Suppressor macrophage treated with lipopolysaccharide for 4 hours (primary cell): Measurements from ENCODE around the gene ANAPC2.

ENCODE experiments used
- DNase-seq: peaks from one replicate; pipeline ENCODE4 v3.0.0-alpha.2; 2020

Gene ANAPC2

GRCh38 chr9:137191691-137192447, 3.5 kb upstream of the ANAPC2 start:
- DNase-seq, result no peak

- DNase-seq, result no peak
These were observed 2.9 kb upstream of the ANAPC2 start for GRCh38 chr9:137191245-137191644.

- no peak for DNase-seq
These were observed 2.0 kb upstream of the ANAPC2 start for GRCh38 chr9:137190315-137190856.

GRCh38 chr9:137189297-137190295, 1.2 kb upstream of the ANAPC2 start:
- DNase-seq, result no peak

- no peak for DNase-seq
These were observed 272 bp downstream of the ANAPC2 start for GRCh38 chr9:137188086-137188489.

GRCh38 chr9:137187386-137187785, 974 bp downstream of the ANAPC2 start:
- no peak for DNase-seq

GRCh38 chr9:137186385-137186784, 2.0 kb downstream of the ANAPC2 start:
- no peak for DNase-seq

DNA sequence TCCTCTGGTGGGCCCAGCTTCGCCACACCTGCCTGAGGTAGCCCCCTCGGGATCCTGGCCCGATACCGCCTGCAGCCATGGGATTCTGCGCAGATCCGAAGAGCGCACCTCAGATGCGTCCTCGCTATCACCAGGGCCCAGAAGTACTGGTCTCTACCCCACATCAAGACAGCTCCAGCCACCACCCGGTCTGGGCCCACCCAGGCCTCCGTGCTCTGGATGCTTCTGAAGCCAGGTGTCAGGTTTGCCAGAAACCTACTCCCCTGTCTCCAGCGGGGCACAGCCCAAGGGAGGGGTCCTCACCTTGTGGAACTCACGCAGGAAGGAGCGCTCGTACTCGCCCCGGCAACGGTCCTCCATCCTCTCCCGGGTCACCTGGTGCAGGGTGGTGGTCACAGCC, 2.4 kb downstream of the ANAPC2 start:
- no peak for DNase-seq

DNA sequence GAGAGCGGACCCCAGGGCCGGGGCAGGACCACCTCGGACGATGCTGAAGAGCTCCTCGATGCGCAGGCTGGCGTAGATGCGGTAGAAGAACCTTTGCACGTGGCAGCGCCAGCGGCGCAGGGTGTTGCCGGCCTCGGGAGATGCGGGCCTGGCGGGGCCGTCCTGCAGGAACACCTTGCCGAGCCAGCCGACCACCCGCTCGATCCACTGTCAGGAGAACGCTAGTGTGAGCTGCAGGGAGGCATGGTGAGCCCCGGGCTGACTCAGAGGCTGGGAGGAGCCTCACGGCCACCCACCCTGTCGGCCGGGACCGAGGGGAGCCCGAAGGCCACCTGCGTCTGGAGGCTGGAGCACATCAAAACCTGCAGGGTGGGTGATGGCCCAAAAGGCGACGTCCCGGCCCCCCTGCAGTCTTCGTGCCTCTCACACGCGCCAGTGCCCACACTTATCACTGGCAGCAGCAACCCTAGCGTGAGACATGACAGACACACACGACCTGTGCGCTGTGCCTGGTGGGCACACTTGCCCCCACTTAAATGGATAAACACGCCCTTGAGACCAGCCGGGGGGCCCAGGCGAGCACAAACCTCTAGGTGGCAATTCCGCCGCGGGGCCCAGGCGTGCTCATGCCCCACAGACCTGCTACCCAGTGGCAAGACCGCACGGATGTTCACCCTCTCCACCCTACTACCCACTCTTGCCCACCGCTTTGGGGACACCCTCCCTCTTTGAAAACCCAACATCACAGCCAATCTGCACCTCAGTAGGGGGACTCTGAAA, 3.3 kb downstream of the ANAPC2 start:
- DNase-seq, result no peak

- DNase-seq, result no peak
These were observed 4.3 kb downstream of the ANAPC2 start for GRCh38 chr9:137183980-137184595.

DNA sequence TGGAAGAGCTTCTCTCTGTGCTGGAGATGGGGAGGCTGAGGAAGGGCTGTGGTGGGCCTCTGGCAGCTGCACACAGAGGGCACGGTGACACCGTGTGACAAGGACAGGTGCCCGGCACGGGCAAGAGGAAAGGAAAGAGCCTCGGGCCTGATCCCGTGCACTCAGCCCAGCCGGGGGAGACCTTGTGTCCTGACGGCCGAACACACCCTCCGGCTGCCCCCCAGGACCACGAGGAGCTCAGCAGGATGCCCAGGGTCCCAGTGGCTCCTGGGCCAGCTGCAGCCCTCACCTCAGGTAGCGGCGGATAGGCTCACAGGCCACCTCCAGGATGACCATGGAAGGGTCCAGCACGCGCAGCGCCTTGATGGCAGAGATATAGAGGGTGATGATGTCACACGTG, 5.5 kb downstream of the ANAPC2 start:
- no peak for DNase-seq

DNA sequence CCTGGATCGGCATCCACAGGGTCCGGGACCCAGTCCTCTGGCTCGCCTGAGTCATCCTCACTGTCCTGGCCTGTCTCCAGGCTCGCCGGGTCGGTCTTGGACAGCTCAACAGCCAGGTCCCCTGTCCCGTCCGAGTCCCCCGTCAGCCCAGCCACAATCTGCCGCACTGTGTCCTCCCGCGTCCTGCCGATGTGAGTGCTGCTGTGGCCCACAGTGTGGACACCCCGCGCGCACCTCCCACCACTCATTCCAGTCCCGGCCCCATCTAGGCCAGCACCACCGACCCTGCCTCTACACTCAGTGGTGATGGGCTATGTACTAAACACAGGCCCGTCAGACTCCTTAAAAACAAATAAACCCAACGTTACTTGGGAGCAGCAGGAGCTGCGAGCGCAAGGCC, 6.7 kb downstream of the ANAPC2 start:
- no peak for DNase-seq

DNA sequence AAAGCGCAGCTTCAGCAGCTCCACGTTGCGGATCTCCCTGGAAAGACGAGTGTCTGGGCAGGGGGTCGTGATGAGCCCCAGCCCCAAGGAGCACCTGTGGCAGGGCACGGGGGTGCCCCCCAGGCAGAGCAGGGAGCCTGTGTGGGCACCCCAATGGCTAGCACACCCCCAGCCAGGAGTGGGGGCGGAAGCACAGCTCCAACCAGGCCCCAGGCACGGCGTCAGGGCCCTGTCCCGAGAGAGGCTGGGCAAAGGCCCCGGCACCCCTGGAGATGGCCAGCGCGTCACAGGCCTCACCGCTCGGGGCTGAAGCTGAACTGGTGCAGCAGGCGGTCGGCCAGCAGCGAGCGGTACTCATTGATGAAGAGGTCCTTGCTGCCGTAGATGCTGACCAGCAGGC, 7.9 kb downstream of the ANAPC2 start:
- DNase-seq, result no peak

DNA sequence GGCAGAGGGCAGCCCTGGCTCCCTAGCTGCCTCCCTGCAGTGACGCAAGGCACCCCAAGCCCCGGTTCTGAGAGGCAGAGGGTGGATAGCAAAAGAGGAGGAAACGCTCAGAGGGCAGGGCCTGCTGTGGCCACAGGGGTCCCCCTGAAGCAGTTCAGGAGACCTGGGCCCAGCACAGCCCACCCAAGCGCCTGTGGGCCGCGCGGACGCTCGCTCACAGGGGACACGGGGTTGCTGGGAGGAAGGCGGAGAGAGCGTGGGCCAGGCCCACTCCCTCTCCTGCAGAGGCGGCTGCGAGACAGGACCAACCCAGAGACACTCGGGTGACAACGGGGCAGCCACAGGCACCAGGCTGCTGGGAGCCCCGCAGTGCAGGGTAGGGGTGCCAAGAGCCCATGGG, 8.6 kb downstream of the ANAPC2 start:
- no peak for DNase-seq

- DNase-seq, result no peak
These were observed 9.3 kb downstream of the ANAPC2 start for GRCh38 chr9:137178939-137179630.

- DNase-seq, result no peak
These were observed 10.0 kb downstream of the ANAPC2 start for GRCh38 chr9:137178201-137178938.

DNA sequence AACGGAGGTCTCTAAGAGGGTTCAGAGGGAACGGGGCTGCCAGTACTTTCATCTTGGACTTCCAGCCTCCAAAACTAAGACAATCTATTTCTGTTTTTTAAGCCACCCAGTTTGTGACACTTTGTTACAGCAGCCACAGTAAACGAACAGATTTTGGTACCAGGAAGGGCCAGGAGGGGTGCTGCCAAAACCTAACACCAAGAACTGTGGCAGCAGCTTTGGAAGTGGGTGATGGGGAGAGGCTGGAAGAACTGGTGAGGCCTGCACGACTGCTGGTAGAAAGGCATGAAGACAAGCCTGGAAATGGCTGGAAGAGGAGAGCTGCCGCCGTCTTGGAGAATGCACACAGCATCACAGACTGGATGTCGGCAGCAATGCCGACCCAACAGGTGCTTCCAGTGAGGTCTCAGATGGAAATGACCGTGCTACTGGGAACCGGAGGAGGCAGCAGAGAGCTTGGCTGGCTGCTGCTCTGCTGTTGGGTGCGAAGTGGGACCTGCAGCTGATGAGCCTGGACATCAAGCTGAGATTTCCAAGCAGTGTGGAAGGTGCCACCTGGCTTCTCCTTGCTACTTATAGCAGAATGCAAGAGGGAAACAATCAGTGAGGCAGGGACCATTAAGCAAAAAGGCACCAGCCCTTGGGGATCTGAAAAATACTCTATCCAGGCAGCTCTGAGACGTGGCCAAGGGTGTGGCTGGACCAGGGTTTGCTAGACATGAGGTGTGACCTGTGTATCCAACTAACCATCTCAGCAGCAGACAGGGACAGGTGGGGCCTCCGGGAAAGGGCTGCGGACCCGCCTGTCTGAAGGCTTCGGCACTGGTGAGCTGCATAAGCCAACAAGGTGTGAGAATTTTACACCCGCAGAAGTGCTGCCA, 11.8 kb downstream of the ANAPC2 start:
- peak; percentile 23 for DNase-seq

DNA sequence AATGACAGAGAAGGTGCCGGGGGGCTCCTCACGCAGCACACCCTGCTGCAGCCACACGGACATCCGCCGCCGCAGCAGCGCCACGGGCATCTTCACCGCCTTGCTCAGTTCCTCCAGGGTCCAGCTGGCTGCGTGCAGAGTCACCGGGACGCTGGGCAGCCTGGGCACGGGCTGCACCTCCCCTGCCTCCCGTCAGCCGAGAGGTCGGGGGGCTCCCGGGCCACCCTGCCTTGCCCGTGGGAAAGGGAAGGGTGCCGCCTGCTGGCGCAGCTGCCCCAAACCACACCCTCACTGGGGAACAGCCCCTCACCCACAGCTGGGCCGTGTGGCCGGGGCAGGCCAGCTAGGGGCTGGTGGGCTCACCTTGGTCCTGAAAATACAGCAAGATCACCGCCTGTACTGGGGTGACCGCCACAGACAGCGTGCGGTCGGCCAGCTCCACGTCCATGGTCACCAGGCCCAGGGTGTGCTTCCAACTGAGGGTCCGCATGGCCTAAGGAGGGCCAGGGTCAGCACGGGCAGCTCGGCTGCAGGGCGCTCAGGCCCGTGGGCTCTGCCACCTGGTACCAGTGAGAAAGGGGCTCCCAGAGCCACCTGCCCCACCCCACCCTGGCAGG, 12.9 kb downstream of the ANAPC2 start:
- no peak for DNase-seq

DNA sequence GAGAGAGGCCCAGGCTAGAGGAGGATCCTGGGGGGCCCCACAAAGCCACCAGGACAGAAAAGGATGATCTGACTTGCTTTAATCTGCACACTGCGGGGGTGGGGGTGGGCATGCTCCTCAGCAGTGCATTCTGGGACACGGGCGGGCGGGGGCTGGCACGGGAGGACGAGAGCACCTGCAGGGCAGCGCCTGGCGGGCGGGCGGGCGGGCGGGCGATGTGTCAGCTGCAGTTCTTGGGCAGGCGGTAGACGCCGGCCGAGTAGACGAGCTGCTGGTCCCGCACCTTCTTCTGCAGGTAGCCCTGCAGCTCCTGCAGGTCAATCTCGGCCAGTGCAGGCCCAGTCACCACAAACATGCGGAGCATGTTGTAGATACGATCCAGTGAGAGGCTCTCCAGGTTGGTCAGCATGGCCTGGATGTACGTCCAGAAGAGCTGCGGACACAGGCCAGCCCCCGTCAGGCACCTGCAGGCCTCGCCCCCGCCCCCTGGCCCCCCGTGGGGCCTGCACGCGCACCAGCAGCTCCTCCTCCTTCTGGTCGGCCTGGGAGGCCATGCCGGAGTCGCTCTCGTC, 13.6 kb downstream of the ANAPC2 start:
- DNase-seq, result no peak
